ENCODE results near the gene DEGS2. TPM values are rescaled to one million over a fixed set of nuclear protein-coding genes. Genes with fewer than 3 reads are reported as not detected.

DEGS2 gene
- total and polyA plus RNA-seq, 2 of the 13 experiments (the other 11 are each of a cell fraction or from before 2014, with no cell fraction given), result 0.09 TPM

GRCh38 chr14:100192672-100193416, 33.4 kb upstream of the DEGS2 start (continued):
- peak; percentile 80; the same call in 1 of the 2 replicates for TF ChIP-seq NR2C2 (CRISPR knock-in tag; IDR thresholded peaks at IDR 0.05; ENCODE audit: borderline replicate concordance)
- peak; percentile 94 for TF ChIP-seq GABPB1 (CRISPR knock-in tag; IDR thresholded peaks at IDR 0.05)
- TF ChIP-seq KLF12 (CRISPR knock-in tag; IDR thresholded peaks at IDR 0.05; ENCODE audit: borderline replicate concordance), result peak; percentile 76
- TF ChIP-seq PAXIP1 (CRISPR knock-in tag; conservative IDR thresholded peaks at IDR 0.05), result peak; percentile 77
- peak; percentile 82; the same call in 1 of the 2 replicates for TF ChIP-seq RNF2 (conservative IDR thresholded peaks at IDR 0.05; ENCODE audit: low read depth)
- peak; percentile 62 for TF ChIP-seq NCOA2 (CRISPR knock-in tag; IDR thresholded peaks at IDR 0.05)
- TF ChIP-seq FUBP1 (CRISPR knock-in tag; IDR thresholded peaks at IDR 0.05; ENCODE audit: borderline replicate concordance), result no peak
- peak; percentile 43; the same call in 1 of the 2 replicates for TF ChIP-seq RCOR2 (CRISPR knock-in tag; IDR thresholded peaks at IDR 0.05)
- TF ChIP-seq JUN (CRISPR knock-in tag; IDR thresholded peaks at IDR 0.05), result 0 out of 2 replicates have a peak, but pooled peaks have one; percentile 15
- TF ChIP-seq MAX (IDR thresholded peaks at IDR 0.05), result peak; percentile 76
- TF ChIP-seq EP300 (IDR thresholded peaks at IDR 0.05; ENCODE audit: low read depth in 2 of 2, low read length in 2 of 2), result peak in 1 of 2 experiments; percentile 9; a peak in 1 of 4 replicates
- TF ChIP-seq EP300 (CRISPR knock-in tag; IDR thresholded peaks at IDR 0.05; ENCODE audit: borderline replicate concordance), result no peak; the same call in 1 of the 2 replicates
- no peak for TF ChIP-seq ZFYVE20 (CRISPR knock-in tag; IDR thresholded peaks at IDR 0.05; ENCODE audit: borderline replicate concordance, low read depth)
- no peak for TF ChIP-seq GRHL1 (CRISPR knock-in tag; conservative IDR thresholded peaks at IDR 0.05)
- TF ChIP-seq ZNF329 (CRISPR knock-in tag; IDR thresholded peaks at IDR 0.05; ENCODE audit: low read depth), result no peak
- TF ChIP-seq NFYC (CRISPR knock-in tag; IDR thresholded peaks at IDR 0.05), result peak; percentile 93
- TF ChIP-seq ZBTB1 (CRISPR knock-in tag; IDR thresholded peaks at IDR 0.05; ENCODE audit: borderline replicate concordance), result no peak
- TF ChIP-seq SIN3B (IDR thresholded peaks at IDR 0.05; ENCODE audit: low read length), result peak; percentile 71
- TF ChIP-seq RFXAP (CRISPR knock-in tag; IDR thresholded peaks at IDR 0.05; ENCODE audit: borderline replicate concordance), result peak; percentile 95
- TF ChIP-seq ZFAT (CRISPR knock-in tag; conservative IDR thresholded peaks at IDR 0.05), result no peak
- peak; percentile 89 for TF ChIP-seq KLF6 (CRISPR knock-in tag; IDR thresholded peaks at IDR 0.05)
- TF ChIP-seq MAFG (CRISPR knock-in tag; IDR thresholded peaks at IDR 0.05), result no peak
- TF ChIP-seq TBX3 (IDR thresholded peaks at IDR 0.05; ENCODE audit: borderline replicate concordance), result peak; percentile 96

Measured in HepG2 (cell line).